Cardiac atrium fibroblast (primary cell): ENCODE results near the gene ABCC1. TPM values are rescaled to one million over a fixed set of nuclear protein-coding genes. Genes with fewer than 3 reads are reported as not detected.

Experiments
- total RNA-seq: library from RNA; depleted of rRNA; stranded (reverse); fragments of >200 nt; gene quantifications from 2 replicates; pipeline ENCODE4 v1.2.3, GENCODE V29; 2015

The ABCC1 gene
- total RNA-seq: 23.8 and 42.3 TPM in 2 replicates

GRCh38 chr16:15949210-15950160, at the start of gene ABCC1:
ABCC1 (plus strand) TSS chr16:15949616; CDS start chr16:15949752, 136 bp downstream.

Other genes starting within 250 kb of the ABCC1 start
- 0.16 and 0.18 TPM in 2 replicates for gene MYH11, start 92.6 kb upstream of the ABCC1 start, total RNA-seq
- gene CEP20, start 61.0 kb upstream of the ABCC1 start, total RNA-seq: 33.2 and 52.2 TPM in 2 replicates